22Rv1 (cell line): ENCODE data around the gene PRSS33.

Experiments used
- ZFX ChIP-seq: fragments of 450-650 bp; IDR thresholded peaks from 2 replicates; pipeline ENCODE4 v1.6.1; 2017; ENCODE audit warnings: antibody characterized with exemption, borderline replicate concordance
- TF ChIP-seq, protein P1 (sequence below): fragments of 450-650 bp; IDR thresholded peaks from 2 replicates; pipeline ENCODE4 v1.5.1; 2017; ENCODE audit warnings: mild to moderate bottlenecking

DNA sequence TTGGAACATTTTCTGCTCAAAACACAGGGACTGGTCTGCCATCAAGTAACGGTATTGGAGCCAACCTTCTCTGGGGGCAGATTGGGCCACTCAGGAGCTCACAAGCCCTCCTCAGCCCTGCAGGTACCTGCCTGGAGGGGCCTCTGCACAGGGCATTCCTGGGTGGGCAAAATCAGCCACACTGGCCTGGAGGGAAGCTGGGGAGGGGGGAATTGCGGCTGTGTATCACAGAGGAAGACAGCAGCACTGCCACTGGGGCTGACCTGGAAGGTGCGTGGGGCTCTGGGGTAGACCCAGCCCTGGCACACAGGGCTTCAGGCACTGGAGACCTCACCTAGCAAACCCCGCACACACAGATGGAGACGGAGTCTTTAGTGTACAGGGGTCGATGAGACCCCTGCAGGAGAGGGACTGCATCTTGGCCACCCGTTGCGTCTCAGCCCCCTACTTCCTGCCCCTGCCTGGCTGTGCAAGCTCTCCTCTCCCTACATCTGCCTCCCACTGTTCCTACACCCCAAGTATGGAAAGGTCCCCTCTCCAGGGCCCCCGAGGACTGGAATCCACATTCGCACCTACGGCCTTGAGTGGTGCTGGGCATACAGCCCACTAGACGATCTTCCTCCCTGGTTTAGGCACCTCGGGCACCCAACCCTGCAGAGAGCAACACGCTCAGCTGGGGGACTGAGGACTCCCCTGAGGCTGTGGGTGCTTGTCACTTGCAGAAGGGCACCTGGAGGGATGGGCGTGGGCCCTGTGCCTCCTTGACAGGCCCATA is 42.1 kb downstream of the PRSS33 start:
- TF ChIP-seq, protein P1, sequence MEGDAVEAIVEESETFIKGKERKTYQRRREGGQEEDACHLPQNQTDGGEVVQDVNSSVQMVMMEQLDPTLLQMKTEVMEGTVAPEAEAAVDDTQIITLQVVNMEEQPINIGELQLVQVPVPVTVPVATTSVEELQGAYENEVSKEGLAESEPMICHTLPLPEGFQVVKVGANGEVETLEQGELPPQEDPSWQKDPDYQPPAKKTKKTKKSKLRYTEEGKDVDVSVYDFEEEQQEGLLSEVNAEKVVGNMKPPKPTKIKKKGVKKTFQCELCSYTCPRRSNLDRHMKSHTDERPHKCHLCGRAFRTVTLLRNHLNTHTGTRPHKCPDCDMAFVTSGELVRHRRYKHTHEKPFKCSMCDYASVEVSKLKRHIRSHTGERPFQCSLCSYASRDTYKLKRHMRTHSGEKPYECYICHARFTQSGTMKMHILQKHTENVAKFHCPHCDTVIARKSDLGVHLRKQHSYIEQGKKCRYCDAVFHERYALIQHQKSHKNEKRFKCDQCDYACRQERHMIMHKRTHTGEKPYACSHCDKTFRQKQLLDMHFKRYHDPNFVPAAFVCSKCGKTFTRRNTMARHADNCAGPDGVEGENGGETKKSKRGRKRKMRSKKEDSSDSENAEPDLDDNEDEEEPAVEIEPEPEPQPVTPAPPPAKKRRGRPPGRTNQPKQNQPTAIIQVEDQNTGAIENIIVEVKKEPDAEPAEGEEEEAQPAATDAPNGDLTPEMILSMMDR = no peak
- no peak for TF ChIP-seq ZFX
